GM19397 (cell line): ENCODE measurements around the gene MCM9.
"Not testable (repeated sequence)": the region's sequence is repeated elsewhere in the genome, so short reads cannot be mapped to it uniquely, and the experiment has no call there.

Experiments
- ATAC-seq: cut with Tn5 transposase; IDR thresholded peaks from one replicate; pipeline ENCODE4 v1.9.1; 2021; ENCODE audit warnings: mild to moderate bottlenecking, moderate library complexity; ENCODE audit not compliant: unreplicated experiment

The MCM9 gene

GRCh38 chr6:118868901-118869300, 66.1 kb downstream of the MCM9 start:
- ATAC-seq = not testable (repeated sequence)

GRCh38 chr6:118867181-118867580, 67.8 kb downstream of the MCM9 start:
- no peak for ATAC-seq

- ATAC-seq = no peak
Observed at GRCh38 chr6:118865100-118865391, 69.9 kb downstream of the MCM9 start.

GRCh38 chr6:118864341-118865099, 70.4 kb downstream of the MCM9 start:
- no peak for ATAC-seq

GRCh38 chr6:118862443-118862842, 72.5 kb downstream of the MCM9 start:
- no peak for ATAC-seq

- ATAC-seq = no peak
Observed at GRCh38 chr6:118860880-118861279, 74.1 kb downstream of the MCM9 start.

- no peak for ATAC-seq
Observed at GRCh38 chr6:118860363-118860762, 74.6 kb downstream of the MCM9 start.

GRCh38 chr6:118859517-118860064, 75.4 kb downstream of the MCM9 start:
- no peak for ATAC-seq

- no peak for ATAC-seq
Observed at GRCh38 chr6:118856301-118856700, 78.7 kb downstream of the MCM9 start.

- no peak for ATAC-seq
Observed at GRCh38 chr6:118853408-118853807, 81.6 kb downstream of the MCM9 start.

- ATAC-seq = peak; percentile 52
Observed at GRCh38 chr6:118844915-118845314, 90.0 kb downstream of the MCM9 start.

GRCh38 chr6:118843685-118844390, 91.1 kb downstream of the MCM9 start:
- ATAC-seq = peak; percentile 84

GRCh38 chr6:118830691-118831090, 104.3 kb downstream of the MCM9 start:
- no peak for ATAC-seq

- no peak for ATAC-seq
Observed at GRCh38 chr6:118829817-118830478, 105.0 kb downstream of the MCM9 start.

GRCh38 chr6:118826096-118826495, 108.9 kb downstream of the MCM9 start:
- ATAC-seq = no peak

GRCh38 chr6:118825661-118826060, 109.3 kb downstream of the MCM9 start:
- ATAC-seq = no peak

GRCh38 chr6:118815495-118815894, 119.5 kb downstream of the MCM9 start:
- ATAC-seq = no peak

- no peak for ATAC-seq
Observed at GRCh38 chr6:118813775-118814174, 121.2 kb downstream of the MCM9 start.

- ATAC-seq = no peak
Observed at GRCh38 chr6:118812970-118813369, 122.0 kb downstream of the MCM9 start.

GRCh38 chr6:118810420-118811027, 124.4 kb downstream of the MCM9 start:
- peak; percentile 80 for ATAC-seq
